Erythroblast (primary cell): ENCODE measurements around the gene CNDP1.

Experiments
- DNase-seq, 2 experiments: peaks; one replicate each; lab custom pipeline; 2025; lab: John Stamatoyannopoulos, UW
- GATA1 ChIP-seq: IDR thresholded peaks from 2 replicates; pipeline ENCODE4 v1.6.1; 2011; ENCODE audit warnings: low read depth, mild to moderate bottlenecking, control low read depth, low read length, moderate library complexity
- POLR2A ChIP-seq: IDR thresholded peaks from 2 replicates; pipeline ENCODE4 v1.6.1; 2011; ENCODE audit warnings: mild to moderate bottlenecking, low read length

Gene CNDP1

GRCh38 chr18:74633652-74634352, 99.5 kb downstream of the CNDP1 start:
- DNase-seq = peak in 1 of 2 experiments; percentile 35
- TF ChIP-seq GATA1 = no peak
- TF ChIP-seq POLR2A = no peak

DNA sequence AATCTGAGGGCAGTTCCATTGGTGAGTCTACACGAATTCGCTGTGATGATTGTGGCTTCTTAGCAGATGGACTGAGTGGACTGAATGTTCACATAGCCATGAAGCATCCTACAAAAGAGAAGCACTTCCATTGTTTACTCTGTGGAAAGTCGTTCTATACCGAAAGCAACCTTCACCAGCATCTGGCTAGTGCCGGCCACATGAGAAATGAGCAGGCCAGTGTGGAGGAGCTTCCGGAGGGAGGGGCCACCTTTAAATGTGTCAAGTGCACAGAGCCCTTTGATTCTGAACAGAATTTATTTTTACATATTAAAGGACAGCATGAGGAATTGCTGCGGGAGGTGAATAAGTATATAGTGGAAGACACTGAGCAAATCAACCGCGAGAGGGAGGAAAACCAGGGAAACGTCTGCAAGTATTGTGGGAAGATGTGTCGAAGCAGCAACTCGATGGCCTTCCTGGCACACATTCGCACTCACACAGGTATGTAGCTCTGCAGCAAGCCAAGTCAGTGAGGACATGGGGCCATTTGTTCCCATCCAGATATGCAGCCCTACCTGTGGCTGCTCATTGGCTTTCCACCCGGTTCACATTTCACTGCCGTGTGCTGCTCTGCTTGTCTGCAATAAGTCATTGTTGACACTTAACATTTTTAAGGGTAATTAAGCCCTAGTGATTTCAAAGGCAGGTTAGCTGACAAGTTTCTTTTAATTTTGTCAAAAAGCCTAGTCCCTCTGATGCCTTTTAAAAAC, 101.1 kb downstream of the CNDP1 start:
- TF ChIP-seq POLR2A (no peak), GATA1 (no peak)

More for the DNA sequence above, 101.1 kb downstream of the CNDP1 start:
- DNase-seq = no peak
